Activated B cell treated with CpG ODN at 0.5 μM for 24 hours (primary cell): ENCODE results near the gene FAT3. TPM values are rescaled to one million over a fixed set of nuclear protein-coding genes. Genes with fewer than 3 reads are reported as not detected.

ENCODE experiments used
- ATAC-seq: fragments of 200-7000 bp; cut with Tn5 transposase; one replicate; pipeline ENCODE4 v1.10.0; 2021; ENCODE audit warnings: low read depth, mild to moderate bottlenecking, moderate library complexity
- CTCF ChIA-PET: fragments of 350-600 bp; sonication (Branson Sonifier 250); formaldehyde crosslinking; loops from one replicate; lab custom pipeline; 2021; ENCODE audit warnings: antibody characterized with exemption; lab: Charles Lee
- POLR2A ChIA-PET: fragments of 350-600 bp; sonication (Branson Sonifier 250); formaldehyde crosslinking; loops from one replicate; lab custom pipeline; 2021; ENCODE audit warnings: antibody characterized with exemption; lab: Charles Lee
- DNase-seq: peaks from one replicate; pipeline ENCODE4 v3.0.0; 2022
- H3K27ac Mint-ChIP-seq: one replicate; pipeline ENCODE4 v1.8.0; 2020; ENCODE audit warnings: mixed read lengths
- H3K27me3 Mint-ChIP-seq: one replicate; pipeline ENCODE4 v1.8.0; 2021; ENCODE audit warnings: mixed read lengths
- H3K36me3 Mint-ChIP-seq: one replicate; pipeline ENCODE4 v1.8.0; 2021; ENCODE audit warnings: low read depth, mixed read lengths
- H3K4me1 Mint-ChIP-seq: one replicate; pipeline ENCODE4 v1.8.0; 2021; ENCODE audit warnings: mixed read lengths
- H3K4me3 Mint-ChIP-seq: one replicate; pipeline ENCODE4 v1.8.0; 2020; ENCODE audit warnings: mild to moderate bottlenecking, mixed read lengths
- H3K9me3 Mint-ChIP-seq: one replicate; pipeline ENCODE4 v1.8.0; 2020; ENCODE audit warnings: mixed read lengths
- CTCF ChIP-seq: fragments of 200-600 bp; IDR thresholded peaks from one replicate; pipeline ENCODE4 v1.8.0; 2022; ENCODE audit warnings: antibody characterized with exemption, mild to moderate bottlenecking
- intact Hi-C: fragments of 100-400 bp; cut with micrococcal nuclease; formaldehyde crosslinking; loops from one replicate; pipeline ENCODE4 v1.15.1; 2024
- total RNA-seq: library from RNA; stranded (reverse); gene quantifications from 2 replicates; pipeline ENCODE4 v1.2.3, GENCODE V29; 2022

FAT3 gene
- total RNA-seq, 1 donor from 2014 or later, result not detected

GRCh38 chr11:92192141-92192540, 32.5 kb upstream of the FAT3 start:
- Mint-ChIP-seq H3K4me3 (no peak overlapping the region), H3K27me3 (no peaks in the 10 kb centered on the region), H3K4me1 (no peaks in the 10 kb centered on the region), H3K36me3 (no peaks in the 10 kb centered on the region), H3K9me3 (peaks cover 2% of the 10 kb centered on the region), H3K27ac (no peak overlapping the region)
- intact Hi-C loops, result no loop called here
- ChIA-PET POLR2A (no interaction called here), CTCF (no interaction called here)
- no peak for ATAC-seq
- TF ChIP-seq CTCF, result no peak
- no peak for DNase-seq

DNA sequence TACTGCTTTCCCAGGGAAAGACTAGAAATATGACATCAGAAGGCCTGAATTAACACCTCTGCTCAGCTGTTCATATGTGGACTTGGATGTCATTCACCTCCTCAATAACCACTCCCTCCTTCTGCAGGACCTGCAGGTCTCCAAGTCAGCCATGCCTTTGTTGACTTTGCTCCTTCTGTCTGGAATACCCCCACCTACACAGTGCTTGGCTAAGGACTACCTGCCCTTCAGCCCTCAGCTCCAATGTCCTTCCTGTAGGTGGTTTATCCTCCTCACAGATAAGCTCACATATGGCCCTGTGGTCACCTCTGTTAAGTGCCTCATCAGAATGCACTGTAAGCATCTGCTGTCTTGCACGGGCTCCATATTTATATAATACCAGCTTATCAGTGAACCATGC, 26.4 kb upstream of the FAT3 start:
- no peak overlapping the region for H3K27ac Mint-ChIP-seq
- no peaks in the 10 kb centered on the region for H3K36me3 Mint-ChIP-seq
- H3K4me3 Mint-ChIP-seq, result no peak overlapping the region
- peaks cover 6% of the 10 kb centered on the region for H3K9me3 Mint-ChIP-seq
- no peak for ATAC-seq
- no peaks in the 10 kb centered on the region for H3K4me1 Mint-ChIP-seq
- TF ChIP-seq CTCF, result no peak
- ChIA-PET POLR2A (no interaction called here), CTCF (no interaction called here)
- intact Hi-C loops, result no loop called here
- H3K27me3 Mint-ChIP-seq, result no peaks in the 10 kb centered on the region
- DNase-seq, result no peak

DNA sequence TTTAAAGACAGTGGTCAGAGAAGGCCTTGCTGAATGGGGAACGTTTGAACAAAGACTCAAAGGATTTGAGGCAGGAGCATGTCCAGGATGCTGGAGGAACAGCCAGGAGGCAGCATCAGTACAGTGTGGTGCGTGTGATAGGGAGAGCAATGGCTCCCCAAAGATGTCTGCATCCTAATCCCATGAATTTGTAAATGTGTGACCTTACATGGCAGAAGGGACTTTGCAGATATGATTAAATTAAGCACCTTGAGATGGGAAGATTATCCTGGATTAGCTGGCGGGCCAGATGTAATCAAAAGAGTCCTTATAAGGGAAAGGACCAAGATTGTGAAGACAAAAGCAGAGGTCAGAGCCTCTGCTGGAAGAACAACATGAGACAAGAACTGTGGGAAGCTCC, 24.6 kb upstream of the FAT3 start:
- ATAC-seq (no peak), DNase-seq (no peak)
- Mint-ChIP-seq H3K4me3 (no peak overlapping the region), H3K4me1 (no peaks in the 10 kb centered on the region), H3K36me3 (no peaks in the 10 kb centered on the region), H3K27me3 (no peaks in the 10 kb centered on the region), H3K9me3 (peaks cover 6% of the 10 kb centered on the region), H3K27ac (no peak overlapping the region)
- ChIA-PET POLR2A (no interaction called here), CTCF (no interaction called here)
- intact Hi-C loops, result no loop called here
- no peak for TF ChIP-seq CTCF

- H3K4me3 Mint-ChIP-seq, result no peak overlapping the region
- H3K36me3 Mint-ChIP-seq, result no peaks in the 10 kb centered on the region
- H3K4me1 Mint-ChIP-seq, result no peaks in the 10 kb centered on the region
- ChIA-PET CTCF (no interaction called here), POLR2A (no interaction called here)
- intact Hi-C loops, result no loop called here
- no peak for TF ChIP-seq CTCF
- ATAC-seq (no peak), DNase-seq (no peak)
- peaks cover 6% of the 10 kb centered on the region for H3K9me3 Mint-ChIP-seq
- no peaks in the 10 kb centered on the region for H3K27me3 Mint-ChIP-seq
- H3K27ac Mint-ChIP-seq, result no peak overlapping the region
Observed at GRCh38 chr11:92204731-92205130, 19.9 kb upstream of the FAT3 start.

DNA sequence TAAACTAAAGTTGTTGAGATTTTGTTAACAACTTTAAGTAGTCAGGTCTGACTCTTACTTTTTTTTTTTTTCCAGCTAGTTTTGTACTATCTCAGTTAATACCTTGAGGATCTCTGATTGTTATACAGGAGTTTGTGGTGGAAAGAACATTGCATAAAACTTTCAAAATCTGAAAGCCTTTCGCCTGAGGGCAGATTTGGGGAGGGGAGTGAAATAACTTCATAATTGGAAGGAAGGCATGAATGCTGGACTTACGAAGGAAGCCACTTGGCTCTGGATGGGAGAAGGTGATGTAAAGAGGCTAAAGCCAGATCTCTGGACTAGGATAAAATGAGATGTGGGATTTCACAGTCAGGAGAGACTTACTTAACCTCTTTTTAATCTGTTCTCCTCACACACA, 18.2 kb upstream of the FAT3 start:
- Mint-ChIP-seq H3K27ac (no peak overlapping the region), H3K27me3 (no peaks in the 10 kb centered on the region), H3K4me3 (no peak overlapping the region), H3K4me1 (no peaks in the 10 kb centered on the region), H3K9me3 (peaks cover under 1% of the 10 kb centered on the region), H3K36me3 (no peaks in the 10 kb centered on the region)
- TF ChIP-seq CTCF, result no peak
- ATAC-seq (no peak), DNase-seq (no peak)
- intact Hi-C loops, result no loop called here
- ChIA-PET POLR2A (no interaction called here), CTCF (no interaction called here)
